ENCODE results near the gene GCDH.

GRCh38 chr19:12884202-12884601 is 6.8 kb upstream of the GCDH start:
- TF ChIP-seq CTCF (IDR thresholded peaks at IDR 0.05) (no peak), POLR2A (IDR thresholded peaks at IDR 0.05) (no peak)
